ENCODE measurements around the gene CUL4A. TPM values are rescaled to one million over a fixed set of nuclear protein-coding genes. Genes with fewer than 3 reads are reported as not detected.
"Not testable (repeated sequence)": the region's sequence is repeated elsewhere in the genome, so short reads cannot be mapped to it uniquely, and the experiment has no call there.

CUL4A gene
- total RNA-seq, 6 experiments from 2014 or later: 90.5 to 104 (median 97.0) TPM

DNA sequence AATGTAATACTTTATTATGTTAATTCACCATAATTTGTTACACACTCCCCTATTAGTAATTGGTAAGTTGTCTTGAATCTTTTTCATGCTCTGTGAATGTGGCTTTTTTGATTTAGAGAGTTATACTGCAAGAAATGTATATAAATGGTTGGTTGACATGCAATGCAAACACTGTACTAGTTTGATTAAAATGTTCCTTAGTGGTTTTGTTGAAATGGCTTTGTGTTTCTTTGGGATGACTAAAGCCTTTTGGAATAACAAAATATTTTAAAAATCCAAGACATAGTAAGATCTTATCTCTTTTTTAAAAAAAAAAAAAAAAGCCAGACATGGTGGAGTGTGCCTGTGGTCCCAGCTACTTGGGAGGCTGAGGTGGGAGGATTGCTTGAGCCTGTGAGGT is 98.1 kb downstream of the CUL4A start:
- DNase-seq: peak; percentile 45
- H3K27ac Mint-ChIP-seq: peak overlapping the region; percentile 6; the same call in 1 of the 2 replicates
- TF ChIP-seq, protein P1, sequence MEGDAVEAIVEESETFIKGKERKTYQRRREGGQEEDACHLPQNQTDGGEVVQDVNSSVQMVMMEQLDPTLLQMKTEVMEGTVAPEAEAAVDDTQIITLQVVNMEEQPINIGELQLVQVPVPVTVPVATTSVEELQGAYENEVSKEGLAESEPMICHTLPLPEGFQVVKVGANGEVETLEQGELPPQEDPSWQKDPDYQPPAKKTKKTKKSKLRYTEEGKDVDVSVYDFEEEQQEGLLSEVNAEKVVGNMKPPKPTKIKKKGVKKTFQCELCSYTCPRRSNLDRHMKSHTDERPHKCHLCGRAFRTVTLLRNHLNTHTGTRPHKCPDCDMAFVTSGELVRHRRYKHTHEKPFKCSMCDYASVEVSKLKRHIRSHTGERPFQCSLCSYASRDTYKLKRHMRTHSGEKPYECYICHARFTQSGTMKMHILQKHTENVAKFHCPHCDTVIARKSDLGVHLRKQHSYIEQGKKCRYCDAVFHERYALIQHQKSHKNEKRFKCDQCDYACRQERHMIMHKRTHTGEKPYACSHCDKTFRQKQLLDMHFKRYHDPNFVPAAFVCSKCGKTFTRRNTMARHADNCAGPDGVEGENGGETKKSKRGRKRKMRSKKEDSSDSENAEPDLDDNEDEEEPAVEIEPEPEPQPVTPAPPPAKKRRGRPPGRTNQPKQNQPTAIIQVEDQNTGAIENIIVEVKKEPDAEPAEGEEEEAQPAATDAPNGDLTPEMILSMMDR (IDR thresholded peaks at IDR 0.05): no peak
- H3K4me3 Mint-ChIP-seq: no peak overlapping the region
- peaks cover 29% of the 10 kb centered on the region for H3K36me3 Mint-ChIP-seq (ENCODE audit: low read depth)
- peaks cover 4% of the 10 kb centered on the region for H3K27me3 Mint-ChIP-seq (ENCODE audit: insufficient read depth)
- peaks cover 26% of the 10 kb centered on the region for H3K4me1 Mint-ChIP-seq (ENCODE audit: low read depth)
- H3K9me3 Mint-ChIP-seq: no peaks in the 10 kb centered on the region

GRCh38 chr13:113309473-113309872 is 100.1 kb downstream of the CUL4A start:
- TF ChIP-seq, protein P1 (IDR thresholded peaks at IDR 0.05): no peak
- H3K27ac Mint-ChIP-seq: no peak overlapping the region
- DNase-seq: no peak
- H3K36me3 Mint-ChIP-seq (ENCODE audit: low read depth): peaks cover 39% of the 10 kb centered on the region
- no peak overlapping the region for H3K4me3 Mint-ChIP-seq
- peaks cover 21% of the 10 kb centered on the region for H3K4me1 Mint-ChIP-seq (ENCODE audit: low read depth)
- H3K9me3 Mint-ChIP-seq: no peaks in the 10 kb centered on the region
- peaks cover 4% of the 10 kb centered on the region for H3K27me3 Mint-ChIP-seq (ENCODE audit: insufficient read depth)

DNA sequence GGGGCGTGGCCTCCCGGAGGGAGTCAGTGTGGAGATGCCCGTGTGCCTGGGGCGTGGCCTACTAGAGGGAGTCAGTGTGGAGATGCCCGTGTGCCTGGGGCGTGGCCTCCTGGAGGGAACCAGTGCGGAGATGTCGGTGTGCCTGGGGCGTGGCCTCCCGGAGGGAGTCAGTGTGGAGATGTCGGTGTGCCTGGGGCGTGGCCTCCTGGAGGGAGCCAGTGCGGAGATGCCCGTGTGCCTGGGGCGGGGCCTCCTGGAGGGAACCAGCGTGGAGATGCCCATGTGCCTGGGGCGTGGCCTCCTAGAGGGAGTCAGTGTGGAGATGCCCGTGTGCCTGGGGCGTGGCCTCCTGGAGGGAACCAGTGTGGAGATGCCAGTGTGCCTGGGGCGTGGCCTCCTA is 104.7 kb downstream of the CUL4A start:
- DNase-seq; H3K27me3 Mint-ChIP-seq (ENCODE audit: insufficient read depth); H3K4me3 Mint-ChIP-seq; H3K4me1 Mint-ChIP-seq (ENCODE audit: low read depth); H3K27ac Mint-ChIP-seq; H3K9me3 Mint-ChIP-seq: not testable (repeated sequence)
- peaks cover 36% of the 10 kb centered on the region for H3K36me3 Mint-ChIP-seq (ENCODE audit: low read depth)

DNA sequence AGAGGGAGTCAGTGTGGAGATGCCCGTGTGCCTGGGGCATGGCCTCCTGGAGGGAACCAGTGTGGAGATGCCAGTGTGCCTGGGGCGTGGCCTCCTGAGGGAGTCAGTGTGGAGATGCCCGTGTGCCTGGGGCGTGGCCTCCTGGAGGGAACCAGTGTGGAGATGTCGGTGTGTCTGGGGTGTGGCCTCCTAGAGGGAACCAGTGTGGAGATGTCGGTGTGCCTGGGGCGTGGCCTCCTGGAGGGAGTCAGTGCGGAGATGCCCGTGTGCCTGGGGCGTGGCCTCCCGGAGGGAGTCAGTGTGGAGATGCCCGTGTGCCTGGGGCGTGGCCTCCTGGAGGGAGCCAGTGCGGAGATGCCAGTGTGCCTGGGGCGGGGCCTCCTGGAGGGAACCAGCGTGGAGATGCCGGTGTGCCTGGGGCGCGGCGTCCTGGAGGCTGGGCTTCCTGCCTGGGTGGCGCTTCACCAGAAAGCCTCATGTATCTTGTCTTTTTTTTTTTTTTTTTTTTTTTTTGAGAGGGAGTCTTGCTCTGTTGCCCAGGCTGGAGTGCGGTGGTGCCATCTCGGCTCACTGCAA is 105.6 kb downstream of the CUL4A start:
- DNase-seq; H3K4me3 Mint-ChIP-seq; H3K27me3 Mint-ChIP-seq (ENCODE audit: insufficient read depth); H3K27ac Mint-ChIP-seq; H3K9me3 Mint-ChIP-seq; H3K4me1 Mint-ChIP-seq (ENCODE audit: low read depth): not testable (repeated sequence)
- peaks cover 32% of the 10 kb centered on the region for H3K36me3 Mint-ChIP-seq (ENCODE audit: low read depth)

DNA sequence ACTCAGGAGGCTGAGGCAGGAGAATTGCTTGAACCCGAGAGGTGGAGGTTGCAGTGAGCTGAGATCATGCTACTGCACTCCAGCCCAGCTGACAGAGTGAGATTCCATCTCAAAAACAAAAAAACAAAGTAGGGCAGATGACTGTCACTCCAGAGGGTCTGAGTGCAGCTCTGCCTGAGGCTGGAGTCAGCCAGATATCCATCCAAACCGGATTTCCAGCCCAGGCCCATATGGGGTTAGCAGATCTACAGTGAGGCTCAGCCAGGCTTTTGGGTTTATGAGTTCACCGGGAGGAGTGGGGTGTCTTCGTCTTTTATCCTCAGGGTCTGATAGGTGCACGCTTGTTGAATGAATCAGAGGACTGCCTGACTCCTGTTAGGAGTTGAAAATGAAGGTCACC is 106.6 kb downstream of the CUL4A start:
- Mint-ChIP-seq H3K4me3 (no peak overlapping the region), H3K27me3 (ENCODE audit: insufficient read depth) (peaks cover 3% of the 10 kb centered on the region; the same call in 1 of the 2 replicates), H3K9me3 (no peaks in the 10 kb centered on the region), H3K36me3 (ENCODE audit: low read depth) (peaks cover 31% of the 10 kb centered on the region), H3K4me1 (ENCODE audit: low read depth) (no peaks in the 10 kb centered on the region), H3K27ac (no peak overlapping the region)
- DNase-seq: no peak
- TF ChIP-seq, protein P1 (IDR thresholded peaks at IDR 0.05): no peak

Small RNA genes within 50 kb of the gene (microRNA-seq; reads per million reads assigned to microRNA genes)
- not detected for gene MIR8075

Other genes with a start within 250 kb of the CUL4A start
- gene MCF2L, start 240.4 kb upstream of the CUL4A start, total RNA-seq (2021; fragmentation: NEBNext Ultra II Directional; extraction: Animal tissue kit (Norgen Biotek cat#: 25700)): not detected
- gene F7, start 103.8 kb upstream of the CUL4A start, total RNA-seq (2021; fragmentation: NEBNext Ultra II Directional; extraction: Animal tissue kit (Norgen Biotek cat#: 25700)): not detected
- 10 to 100 TPM; 10.2 to 21.3 (median 10.8) TPM for gene F10, start 86.8 kb upstream of the CUL4A start, total RNA-seq (2021; fragmentation: NEBNext Ultra II Directional; extraction: Animal tissue kit (Norgen Biotek cat#: 25700))
- not detected for gene PROZ, start 51.0 kb upstream of the CUL4A start, total RNA-seq (2021; fragmentation: NEBNext Ultra II Directional; extraction: Animal tissue kit (Norgen Biotek cat#: 25700))
- 10 to 100 TPM; 59.1 to 72.5 (median 68.3) TPM for gene PCID2, start 944 bp upstream of the CUL4A start, total RNA-seq (2021; fragmentation: NEBNext Ultra II Directional; extraction: Animal tissue kit (Norgen Biotek cat#: 25700))
- gene LAMP1, start 87.6 kb downstream of the CUL4A start, total RNA-seq (2021; fragmentation: NEBNext Ultra II Directional; extraction: Animal tissue kit (Norgen Biotek cat#: 25700)): 100 to 1,000 TPM; 215 to 255 (median 247) TPM
- under 1 TPM in 3 of 6 experiments, not detected in 3; 0.23 to 0.34 (median 0.30) TPM for gene GRTP1, start 154.5 kb downstream of the CUL4A start, total RNA-seq (2021; fragmentation: NEBNext Ultra II Directional; extraction: Animal tissue kit (Norgen Biotek cat#: 25700))
- 1 to 10 TPM; 1.0 to 2.0 (median 1.5) TPM for gene ADPRHL1, start 243.9 kb downstream of the CUL4A start, total RNA-seq (2021; fragmentation: NEBNext Ultra II Directional; extraction: Animal tissue kit (Norgen Biotek cat#: 25700))

Measured in HFFc6 (cell line).